C4-2B (cell line): ENCODE results near the gene SLC39A7.

Source experiments
- H3K27ac ChIP-seq: fragments of 450-650 bp; 2 replicates; pipeline ENCODE4 v1.5.1; 2017
- ZFX ChIP-seq: fragments of 450-650 bp; IDR thresholded peaks from 2 replicates; pipeline ENCODE4 v1.6.1; 2017
- TF ChIP-seq, protein P1 (sequence below): fragments of 450-650 bp; conservative IDR thresholded peaks from 2 replicates; pipeline ENCODE4 v1.5.1; 2017; ENCODE audit warnings: mild to moderate bottlenecking

Gene SLC39A7

DNA sequence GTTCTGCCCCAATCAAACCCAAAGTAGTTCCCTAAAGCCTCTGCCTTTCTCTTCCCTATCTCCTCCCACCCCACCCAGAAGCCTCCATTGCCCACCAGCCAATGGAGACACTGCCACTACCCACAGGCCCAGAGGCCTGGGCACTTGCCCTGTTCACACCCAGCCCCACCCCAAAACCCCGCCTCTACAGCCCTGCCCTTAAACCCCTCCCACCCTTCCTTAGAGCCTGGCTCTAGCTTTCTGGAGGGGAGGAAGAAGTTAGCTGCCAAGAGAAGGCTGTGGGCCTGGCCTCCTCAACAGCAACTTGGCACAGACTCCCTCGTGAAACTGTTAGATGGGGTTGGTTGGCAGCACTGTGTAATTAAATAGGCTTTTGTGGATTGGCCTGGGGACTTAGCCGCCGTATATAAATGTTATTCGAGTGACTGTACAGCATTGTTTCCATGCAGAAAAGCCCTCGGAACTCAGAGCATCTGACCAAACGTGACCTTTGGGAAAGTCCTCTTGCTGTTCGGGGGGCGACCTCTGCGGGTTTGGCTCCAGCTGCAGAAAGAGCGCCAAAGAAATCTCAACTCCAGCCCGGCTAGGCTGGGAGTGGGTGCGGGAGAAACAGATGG, 39.8 kb upstream of the SLC39A7 start:
- no peak for TF ChIP-seq ZFX
- TF ChIP-seq, protein P1, sequence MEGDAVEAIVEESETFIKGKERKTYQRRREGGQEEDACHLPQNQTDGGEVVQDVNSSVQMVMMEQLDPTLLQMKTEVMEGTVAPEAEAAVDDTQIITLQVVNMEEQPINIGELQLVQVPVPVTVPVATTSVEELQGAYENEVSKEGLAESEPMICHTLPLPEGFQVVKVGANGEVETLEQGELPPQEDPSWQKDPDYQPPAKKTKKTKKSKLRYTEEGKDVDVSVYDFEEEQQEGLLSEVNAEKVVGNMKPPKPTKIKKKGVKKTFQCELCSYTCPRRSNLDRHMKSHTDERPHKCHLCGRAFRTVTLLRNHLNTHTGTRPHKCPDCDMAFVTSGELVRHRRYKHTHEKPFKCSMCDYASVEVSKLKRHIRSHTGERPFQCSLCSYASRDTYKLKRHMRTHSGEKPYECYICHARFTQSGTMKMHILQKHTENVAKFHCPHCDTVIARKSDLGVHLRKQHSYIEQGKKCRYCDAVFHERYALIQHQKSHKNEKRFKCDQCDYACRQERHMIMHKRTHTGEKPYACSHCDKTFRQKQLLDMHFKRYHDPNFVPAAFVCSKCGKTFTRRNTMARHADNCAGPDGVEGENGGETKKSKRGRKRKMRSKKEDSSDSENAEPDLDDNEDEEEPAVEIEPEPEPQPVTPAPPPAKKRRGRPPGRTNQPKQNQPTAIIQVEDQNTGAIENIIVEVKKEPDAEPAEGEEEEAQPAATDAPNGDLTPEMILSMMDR, result no peak
- peak overlapping the region; percentile 55; the same call in 1 of the 2 replicates for H3K27ac ChIP-seq

DNA sequence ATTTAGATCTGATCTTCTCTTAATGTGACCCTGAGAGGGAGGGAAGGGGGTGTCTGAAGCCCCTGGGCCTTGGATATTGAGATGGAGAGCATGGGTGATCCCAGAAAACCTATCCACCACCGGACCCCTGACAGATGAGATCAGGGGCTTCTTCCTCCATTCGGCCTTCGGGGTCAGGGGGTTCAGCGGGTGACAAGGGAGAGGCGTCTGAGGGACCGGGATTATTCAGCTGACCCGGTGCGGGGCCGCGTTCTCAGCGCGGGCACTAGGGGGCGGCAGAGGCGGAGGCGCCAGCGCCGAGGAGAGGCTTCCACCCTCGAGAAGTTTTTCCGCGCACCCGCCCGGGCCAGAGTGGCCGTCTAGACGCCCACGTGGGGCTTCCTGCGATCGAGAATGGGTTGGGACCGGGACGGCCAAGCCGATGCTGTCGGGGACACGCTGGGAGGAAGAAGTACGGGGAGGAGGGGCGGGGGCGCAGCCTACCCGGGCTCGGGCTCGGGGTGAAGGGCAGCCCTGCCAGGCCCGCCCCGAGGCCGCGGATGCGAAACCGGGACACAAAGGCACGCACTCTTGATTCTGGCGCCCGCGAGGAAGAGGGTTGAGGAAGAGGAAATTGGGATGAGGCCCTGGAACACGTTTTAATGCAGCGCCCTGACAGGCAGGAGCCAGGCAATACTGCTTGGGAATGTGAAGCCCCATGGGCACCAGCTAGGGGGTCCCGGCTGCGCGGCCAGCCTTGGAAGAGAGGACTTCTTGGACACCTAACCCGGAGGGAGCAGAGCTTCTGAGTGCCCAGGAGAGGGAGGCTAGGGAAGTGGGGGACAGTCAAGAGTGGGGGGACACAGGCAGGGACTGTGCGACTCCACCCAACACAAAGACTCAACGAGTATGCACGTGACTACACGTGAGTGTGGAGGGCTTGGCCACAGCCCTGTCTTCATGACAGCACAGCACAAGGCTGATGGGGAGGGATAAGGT, 39.0 kb upstream of the SLC39A7 start:
- peak overlapping the region; percentile 55 for H3K27ac ChIP-seq
- TF ChIP-seq, protein P1, result peak; percentile 99
- peak; percentile 65; the same call in 1 of the 2 replicates for TF ChIP-seq ZFX

DNA sequence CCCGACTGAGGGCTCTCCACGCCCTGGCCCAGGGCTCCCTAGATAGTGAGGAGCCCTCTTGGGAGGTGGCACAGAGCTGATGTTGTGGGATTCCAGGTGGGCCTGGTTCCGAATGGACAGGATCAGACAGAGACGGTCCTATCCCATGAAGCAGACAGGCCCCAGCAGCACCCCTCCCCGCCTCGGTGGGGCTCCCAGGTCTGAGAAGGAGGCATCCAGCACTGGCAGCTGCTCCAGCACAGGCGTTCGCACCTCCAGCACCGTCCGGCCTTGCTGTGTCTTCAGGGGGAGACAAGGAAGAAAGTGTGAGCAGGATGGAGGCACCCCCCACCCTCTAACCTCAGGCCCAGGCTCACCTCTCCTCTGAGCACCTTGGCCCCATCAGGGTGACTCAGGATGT, 37.1 kb upstream of the SLC39A7 start:
- no peak overlapping the region for H3K27ac ChIP-seq
- TF ChIP-seq, protein P1, result no peak

DNA sequence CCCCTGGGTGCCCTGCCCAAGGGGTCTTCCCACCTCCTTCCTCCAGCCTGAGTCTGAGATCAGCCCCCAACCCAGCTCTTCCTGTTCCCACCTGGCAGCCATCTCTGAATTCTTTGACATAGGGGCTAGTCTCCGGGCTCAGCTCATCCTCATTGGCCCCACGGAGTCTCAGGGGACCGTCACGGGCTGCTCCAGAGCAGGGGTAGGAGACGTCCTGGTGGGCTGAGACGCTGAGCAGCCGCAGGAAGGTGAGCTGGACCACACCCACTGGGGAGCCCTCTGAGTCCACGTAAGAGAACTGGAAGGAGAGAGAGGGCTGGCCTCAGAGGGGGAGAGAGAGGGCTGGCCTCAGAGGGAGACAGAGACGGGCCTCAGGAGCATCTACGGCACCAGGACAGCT, 36.5 kb upstream of the SLC39A7 start:
- TF ChIP-seq, protein P1, result no peak
- no peak for TF ChIP-seq ZFX
- H3K27ac ChIP-seq, result no peak overlapping the region

DNA sequence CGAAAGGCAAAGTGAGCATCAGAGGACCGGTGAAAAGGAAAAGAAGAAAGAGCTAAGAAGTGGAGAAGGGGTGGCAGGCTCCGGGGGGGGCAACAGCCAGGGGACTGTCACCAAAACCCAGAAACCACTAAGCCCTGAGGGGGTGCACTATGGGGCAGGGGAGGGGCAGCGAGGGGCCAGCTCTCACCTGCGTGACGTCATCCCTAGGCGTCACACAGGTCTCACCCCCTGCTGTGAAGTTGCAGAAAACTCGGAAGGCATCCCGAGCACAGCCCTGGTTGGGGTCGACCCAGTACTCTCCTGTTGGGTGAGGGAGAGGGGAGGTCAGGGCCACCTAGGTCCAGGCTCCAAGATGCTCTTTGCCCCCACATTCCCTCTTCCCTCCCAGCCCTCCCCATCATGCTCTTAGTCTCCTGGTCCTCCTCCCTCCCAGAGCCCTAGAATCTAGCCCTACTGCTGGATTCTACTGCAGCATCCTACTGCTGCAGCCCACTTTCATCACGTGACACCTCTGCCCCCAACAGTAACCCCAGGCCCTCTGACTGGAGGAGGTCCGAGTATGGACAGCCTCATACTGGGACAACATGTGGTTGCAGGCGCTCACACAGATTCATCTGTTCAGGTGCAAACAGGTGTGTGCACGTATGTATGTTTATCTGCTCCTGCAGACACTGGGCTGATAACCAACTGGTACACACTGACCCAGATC, 35.8 kb upstream of the SLC39A7 start:
- TF ChIP-seq, protein P1, result no peak
- no peak for TF ChIP-seq ZFX
- no peak overlapping the region for H3K27ac ChIP-seq

DNA sequence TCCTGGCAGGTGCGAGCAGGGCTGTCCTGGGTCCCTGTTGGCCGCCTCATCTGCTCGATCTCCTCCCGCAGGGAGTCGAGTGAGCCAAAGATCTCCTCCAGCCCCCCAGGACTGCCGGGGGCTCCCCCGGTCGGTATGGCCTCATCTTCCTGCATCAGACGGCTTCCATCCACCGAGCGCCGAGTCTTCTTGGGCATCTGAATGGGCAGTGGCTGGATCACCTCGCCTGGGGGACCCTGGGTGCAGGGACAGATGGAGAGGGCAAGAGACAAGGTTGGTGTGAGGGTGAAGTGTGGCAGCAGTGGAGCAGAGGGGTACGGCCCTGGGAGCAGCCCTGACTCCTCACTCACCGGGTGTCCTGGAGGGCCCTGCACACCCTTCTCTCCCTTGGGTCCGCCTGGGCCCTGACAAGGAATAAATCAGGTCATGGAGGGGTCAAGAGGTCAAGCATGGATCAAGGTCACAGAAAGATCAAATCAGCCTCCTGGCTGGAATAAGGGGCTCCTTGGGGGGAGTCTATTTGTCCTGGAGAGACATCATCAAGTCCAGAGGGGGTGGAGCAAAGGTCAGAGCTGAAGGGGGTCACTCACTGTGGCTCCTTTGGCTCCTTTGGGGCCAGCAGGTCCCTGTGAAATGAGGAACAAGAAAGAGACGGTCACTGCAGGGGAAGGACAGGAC, 34.9 kb upstream of the SLC39A7 start:
- TF ChIP-seq ZFX, result no peak
- TF ChIP-seq, protein P1, result no peak
- H3K27ac ChIP-seq, result no peak overlapping the region
